RWPE1 (cell line): ENCODE measurements around the gene CDK13.
A peak's percentile ranks its signal among the peaks of the same experiment; 100 is the strongest.

Source experiments
- CTCF ChIA-PET: fragments of 350-600 bp; sonication (Branson Sonifier 250); formaldehyde crosslinking; extraction: SDS; loops from one replicate; lab custom pipeline; 2021; lab: Yijun Ruan, JAX
- POLR2A ChIA-PET: fragments of 400-600 bp; formaldehyde crosslinking; extraction: SDS; loops from one replicate; lab custom pipeline; 2020; ENCODE audit warnings: antibody characterized with exemption; ENCODE audit not compliant: low non-redundant PET; lab: Yijun Ruan, JAX
- DNase-seq: peaks from one replicate; pipeline ENCODE4 v3.0.0; 2012; ENCODE audit warnings: low spot score
- H3K27ac ChIP-seq: fragments of 450-650 bp; 2 replicates; pipeline ENCODE4 v1.5.1; 2017
- TF ChIP-seq, protein P1 (sequence below): fragments of 450-650 bp; conservative IDR thresholded peaks from 2 replicates; pipeline ENCODE4 v1.5.1; 2017; ENCODE audit warnings: low read depth, mild to moderate bottlenecking

The CDK13 gene

GRCh38 chr7:39946693-39947092 is 3.4 kb upstream of the CDK13 start:
- ChIA-PET CTCF (interaction anchor here (0.6 kb wide), 1 partner anchor 10 kb away, joined by 3 read pairs; no protein-coding TSS in a partner anchor), POLR2A (interaction anchor here (0.6 kb wide), 1 partner anchor 864 kb away, joined by 3 read pairs; no protein-coding TSS in a partner anchor)
- TF ChIP-seq, protein P1, sequence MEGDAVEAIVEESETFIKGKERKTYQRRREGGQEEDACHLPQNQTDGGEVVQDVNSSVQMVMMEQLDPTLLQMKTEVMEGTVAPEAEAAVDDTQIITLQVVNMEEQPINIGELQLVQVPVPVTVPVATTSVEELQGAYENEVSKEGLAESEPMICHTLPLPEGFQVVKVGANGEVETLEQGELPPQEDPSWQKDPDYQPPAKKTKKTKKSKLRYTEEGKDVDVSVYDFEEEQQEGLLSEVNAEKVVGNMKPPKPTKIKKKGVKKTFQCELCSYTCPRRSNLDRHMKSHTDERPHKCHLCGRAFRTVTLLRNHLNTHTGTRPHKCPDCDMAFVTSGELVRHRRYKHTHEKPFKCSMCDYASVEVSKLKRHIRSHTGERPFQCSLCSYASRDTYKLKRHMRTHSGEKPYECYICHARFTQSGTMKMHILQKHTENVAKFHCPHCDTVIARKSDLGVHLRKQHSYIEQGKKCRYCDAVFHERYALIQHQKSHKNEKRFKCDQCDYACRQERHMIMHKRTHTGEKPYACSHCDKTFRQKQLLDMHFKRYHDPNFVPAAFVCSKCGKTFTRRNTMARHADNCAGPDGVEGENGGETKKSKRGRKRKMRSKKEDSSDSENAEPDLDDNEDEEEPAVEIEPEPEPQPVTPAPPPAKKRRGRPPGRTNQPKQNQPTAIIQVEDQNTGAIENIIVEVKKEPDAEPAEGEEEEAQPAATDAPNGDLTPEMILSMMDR = no peak
- H3K27ac ChIP-seq = no peak overlapping the region
- DNase-seq = no peak

GRCh38 chr7:39948375-39948955 is 1.6 kb upstream of the CDK13 start:
- no peak for DNase-seq
- peak overlapping the region; percentile 99 for H3K27ac ChIP-seq
- ChIA-PET CTCF (interaction anchor here (0.5 to 1.6 kb wide), 3 partner anchors 28 to 1057 kb away, joined by 3 to 7 read pairs (median 5); no protein-coding TSS in a partner anchor), POLR2A (interaction anchor here (0.7 kb wide), 1 partner anchor 205 kb away, joined by 8 read pairs; no protein-coding TSS in a partner anchor)
- TF ChIP-seq, protein P1 = no peak

GRCh38 chr7:39948956-39949928 is 814 bp upstream of the CDK13 start:
- ChIA-PET CTCF (interaction anchor here (0.6 to 1.6 kb wide), 2 partner anchors 29 to 53 kb away, joined by 3 to 7 read pairs; no protein-coding TSS in a partner anchor), POLR2A (interaction anchor here (0.7 kb wide), 1 partner anchor 206 kb away, joined by 8 read pairs; no protein-coding TSS in a partner anchor)

GRCh38 chr7:39950473-39951225 is 593 bp downstream of the CDK13 start:
- CTCF ChIA-PET = interaction anchor here (0.6 kb wide), 1 partner anchor 266 kb away, joined by 4 read pairs; no protein-coding TSS in a partner anchor
- POLR2A ChIA-PET = interaction anchor here (0.6 kb wide), 1 partner anchor 255 kb away, joined by 3 read pairs; no protein-coding TSS in a partner anchor
- peak; percentile 20 for DNase-seq
- H3K27ac ChIP-seq = peak overlapping the region; percentile 99
- TF ChIP-seq, protein P1 = no peak

More at GRCh38 chr7:39948956-39949928, 814 bp upstream of the CDK13 start:
- TF ChIP-seq, protein P1 = no peak
- DNase-seq = peak; percentile 96
- H3K27ac ChIP-seq = peak overlapping the region; percentile 99

DNA sequence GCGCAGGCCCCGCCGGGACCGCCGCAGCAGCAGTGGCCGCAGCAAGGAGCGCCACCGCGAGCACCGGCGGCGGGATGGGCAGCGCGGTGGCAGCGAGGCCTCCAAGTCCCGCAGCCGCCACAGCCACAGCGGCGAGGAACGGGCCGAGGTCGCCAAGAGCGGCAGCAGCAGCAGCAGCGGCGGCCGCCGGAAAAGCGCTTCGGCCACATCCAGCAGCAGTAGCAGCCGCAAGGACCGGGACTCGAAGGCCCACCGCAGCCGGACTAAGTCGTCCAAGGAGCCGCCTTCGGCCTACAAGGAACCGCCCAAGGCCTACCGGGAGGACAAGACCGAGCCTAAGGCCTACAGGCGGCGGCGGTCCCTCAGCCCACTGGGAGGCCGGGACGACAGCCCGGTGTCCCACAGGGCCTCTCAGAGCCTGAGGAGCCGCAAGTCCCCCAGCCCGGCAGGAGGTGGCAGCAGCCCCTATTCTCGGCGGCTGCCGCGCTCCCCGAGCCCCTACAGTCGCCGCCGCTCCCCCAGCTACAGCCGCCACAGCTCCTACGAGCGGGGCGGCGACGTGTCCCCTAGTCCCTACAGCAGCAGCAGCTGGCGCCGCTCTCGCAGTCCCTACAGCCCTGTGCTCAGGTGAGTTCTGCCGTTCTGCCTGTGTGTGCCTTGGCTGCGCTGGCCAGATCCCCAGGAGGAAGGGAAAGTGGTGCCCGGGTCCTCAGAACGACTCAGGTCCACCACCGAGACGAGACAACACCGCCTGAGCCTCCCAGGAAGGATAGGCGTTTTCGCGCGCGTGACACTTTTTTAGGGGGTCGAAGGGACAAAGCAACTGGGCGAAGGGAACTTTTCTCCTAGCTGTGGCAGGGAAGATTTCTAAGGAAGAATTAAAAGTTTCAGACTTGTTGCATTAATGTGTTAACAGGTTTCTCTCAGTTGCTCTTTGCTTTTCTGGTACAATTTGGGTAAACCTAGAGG is 1.5 kb downstream of the CDK13 start:
- peak overlapping the region; percentile 99 for H3K27ac ChIP-seq
- ChIA-PET CTCF (interaction anchor here (0.9 to 1.0 kb wide), 2 partner anchors 51 to 58 kb away, joined by 3 read pairs; no protein-coding TSS in a partner anchor), POLR2A (no interaction called here)
- peak; percentile 44 for DNase-seq
- TF ChIP-seq, protein P1 = peak; percentile 71
